T-helper 2 cell treated with Interferon-gamma antibody and Interleukin-4, amounts not matched to agents 100 ng/mL and 5 ng/mL, for 36 hours (primary cell): ENCODE results near the gene LPGAT1. TPM values are rescaled to one million over a fixed set of nuclear protein-coding genes. Genes with fewer than 3 reads are reported as not detected.
"Not testable (repeated sequence)": the region's sequence is repeated elsewhere in the genome, so short reads cannot be mapped to it uniquely, and the experiment has no call there.

ENCODE experiments used
- intact Hi-C: fragments of 100-400 bp; cut with micrococcal nuclease; formaldehyde crosslinking; loops from one replicate; pipeline ENCODE4 v1.15.1; 2023
- total RNA-seq: library from RNA; stranded (reverse); gene quantifications from 2 replicates; pipeline ENCODE4 v1.2.3, GENCODE V29; 2022

Gene LPGAT1
- total RNA-seq, 1 donor from 2014 or later, result 83.6 TPM

DNA sequence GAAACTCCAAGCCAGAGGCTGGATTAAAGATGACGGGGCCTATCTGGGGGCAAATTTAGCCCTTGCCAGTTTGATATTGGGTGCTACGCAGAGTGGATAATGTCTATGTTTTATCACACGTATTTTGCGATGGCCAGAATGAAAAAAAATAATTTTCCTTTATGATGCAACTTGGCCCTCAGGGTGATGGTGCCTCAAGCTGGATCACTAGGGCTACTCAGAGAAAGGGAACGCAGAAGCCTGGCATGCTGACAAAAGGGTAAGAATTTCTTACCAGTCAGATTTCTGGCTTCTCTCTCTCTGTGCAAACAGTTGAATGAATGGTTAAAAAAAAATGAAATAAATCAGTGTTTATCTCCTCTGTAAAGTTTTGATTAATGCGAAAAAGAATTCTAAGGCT lies 122.6 kb downstream of the LPGAT1 start:
- intact Hi-C loops, result no loop called here

DNA sequence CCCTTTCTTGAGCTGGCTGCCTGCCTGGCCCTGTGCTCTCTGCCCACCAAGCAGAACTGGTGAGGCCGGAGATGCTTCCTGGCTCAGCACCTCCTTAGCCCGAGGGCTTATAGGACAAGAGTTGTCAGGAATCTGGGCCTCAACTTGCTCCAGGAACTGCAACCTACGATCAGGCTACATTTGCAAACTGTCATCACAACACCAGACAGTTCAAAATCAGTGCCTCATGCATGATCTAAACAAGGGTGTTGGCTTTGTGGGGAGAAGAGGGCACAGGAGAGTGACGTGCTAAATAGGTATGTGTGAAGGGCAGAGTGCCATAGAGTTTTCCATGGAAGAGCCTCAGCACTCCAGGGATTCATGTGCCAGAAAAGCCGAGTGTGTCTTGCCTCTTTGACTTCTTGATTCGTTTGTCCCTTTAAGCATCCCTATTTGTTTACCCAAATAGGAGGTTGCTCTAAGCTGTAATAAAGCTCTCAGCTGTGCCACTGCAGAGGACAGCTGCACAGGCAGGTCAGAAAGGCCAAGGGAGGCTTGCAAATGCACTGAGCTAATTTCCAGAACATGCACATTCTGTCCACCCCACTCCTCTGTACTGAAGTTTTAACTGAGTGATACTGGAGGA lies 125.0 kb downstream of the LPGAT1 start:
- intact Hi-C loops, result no loop called here

DNA sequence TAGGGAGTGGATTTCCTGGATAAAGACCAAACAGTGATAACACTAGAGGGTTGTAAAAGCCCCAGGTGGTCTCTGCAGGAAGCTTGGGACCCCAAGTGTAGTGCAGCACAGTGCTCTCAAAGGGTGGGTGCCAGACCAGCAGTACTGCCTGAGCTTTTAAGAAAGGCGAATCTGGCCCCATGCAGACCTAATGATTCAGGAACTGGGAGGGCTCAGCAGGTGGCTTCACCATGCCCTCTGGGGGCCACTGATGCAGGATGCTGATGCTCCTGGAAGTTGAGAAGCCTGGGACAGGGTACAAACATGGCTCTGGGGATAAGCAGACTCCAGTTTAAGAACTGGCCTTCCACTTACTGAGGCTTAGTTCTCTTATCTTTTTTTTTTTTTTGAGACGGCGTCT lies 126.0 kb downstream of the LPGAT1 start:
- intact Hi-C loops, result no loop called here

DNA sequence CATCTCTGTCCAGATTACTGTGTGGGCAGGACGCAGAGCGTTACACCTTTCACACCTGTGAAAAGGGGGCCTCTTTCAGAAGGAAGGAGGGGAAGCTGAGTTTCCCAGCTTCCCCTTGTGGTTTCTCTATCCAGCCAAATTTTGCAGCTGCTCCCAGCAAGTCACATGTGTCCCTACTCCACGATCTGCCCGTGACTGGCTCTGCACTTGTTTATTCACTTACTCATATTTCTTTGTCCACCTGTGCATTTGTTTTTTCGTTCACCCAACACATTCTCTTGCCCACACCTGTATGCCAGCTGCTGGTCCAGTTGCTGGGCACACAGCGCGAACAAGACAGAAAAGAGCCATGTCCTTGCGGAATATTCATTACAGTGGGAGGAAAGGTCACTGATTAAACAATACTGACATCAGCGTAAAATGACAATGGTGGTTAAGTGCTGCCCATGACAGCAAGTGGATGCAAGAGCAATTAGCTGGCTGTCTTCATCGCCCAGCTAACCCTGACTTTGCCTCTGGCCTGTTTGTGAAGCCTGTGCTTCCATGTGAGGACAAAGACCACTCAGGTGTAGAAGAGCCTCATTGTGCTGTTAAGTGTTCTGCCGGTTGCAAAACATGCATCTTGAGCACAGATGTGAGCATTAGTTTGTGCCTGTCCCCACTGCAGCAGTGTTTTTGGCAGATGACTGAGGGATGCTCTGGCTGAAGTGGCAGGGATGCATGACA lies 126.6 kb downstream of the LPGAT1 start:
- intact Hi-C loops, result no loop called here

DNA sequence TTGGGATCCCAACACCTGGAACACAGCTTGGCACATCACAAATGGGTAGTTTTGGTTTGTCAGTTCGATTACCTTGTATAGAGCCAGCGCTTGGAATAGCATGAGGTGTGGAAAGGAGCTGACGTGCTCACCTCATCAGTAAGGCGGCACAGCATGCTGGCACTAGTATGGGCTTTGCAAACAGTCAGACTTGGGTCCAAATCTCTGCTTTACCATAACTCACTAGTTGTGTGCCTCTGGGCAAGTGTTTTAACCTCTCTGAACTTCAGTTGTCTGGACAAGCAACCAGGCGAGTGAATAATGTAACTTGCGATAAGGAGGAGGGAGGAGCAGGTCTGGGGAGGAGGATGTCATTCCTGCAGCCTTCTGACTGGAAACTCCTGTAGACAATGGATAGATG lies 128.8 kb downstream of the LPGAT1 start:
- intact Hi-C loops, result no loop called here

DNA sequence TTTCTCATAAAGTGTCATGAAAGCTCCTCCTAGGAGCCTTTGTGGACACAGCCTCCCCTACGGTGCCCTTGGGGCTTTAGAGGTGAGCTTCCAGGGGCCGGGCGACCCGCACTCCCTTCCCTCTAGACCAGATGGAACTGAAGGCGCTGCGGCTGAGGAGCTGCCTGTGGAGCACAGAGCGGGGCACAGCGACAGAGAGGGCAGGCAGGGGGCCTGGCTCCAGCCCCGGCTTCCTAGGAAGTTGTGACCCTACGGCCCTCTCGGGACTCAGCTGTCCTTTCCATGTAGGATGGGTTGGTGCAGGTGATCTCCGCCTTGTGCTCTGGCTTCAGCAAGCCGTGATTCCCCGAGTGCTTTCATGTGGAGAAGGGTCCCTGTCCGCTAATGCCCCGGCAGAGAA lies 131.5 kb downstream of the LPGAT1 start:
- intact Hi-C loops, result loop anchor here (5.0 kb wide), 2 partner anchors 313 to 758 kb away; no protein-coding TSS in a partner anchor

DNA sequence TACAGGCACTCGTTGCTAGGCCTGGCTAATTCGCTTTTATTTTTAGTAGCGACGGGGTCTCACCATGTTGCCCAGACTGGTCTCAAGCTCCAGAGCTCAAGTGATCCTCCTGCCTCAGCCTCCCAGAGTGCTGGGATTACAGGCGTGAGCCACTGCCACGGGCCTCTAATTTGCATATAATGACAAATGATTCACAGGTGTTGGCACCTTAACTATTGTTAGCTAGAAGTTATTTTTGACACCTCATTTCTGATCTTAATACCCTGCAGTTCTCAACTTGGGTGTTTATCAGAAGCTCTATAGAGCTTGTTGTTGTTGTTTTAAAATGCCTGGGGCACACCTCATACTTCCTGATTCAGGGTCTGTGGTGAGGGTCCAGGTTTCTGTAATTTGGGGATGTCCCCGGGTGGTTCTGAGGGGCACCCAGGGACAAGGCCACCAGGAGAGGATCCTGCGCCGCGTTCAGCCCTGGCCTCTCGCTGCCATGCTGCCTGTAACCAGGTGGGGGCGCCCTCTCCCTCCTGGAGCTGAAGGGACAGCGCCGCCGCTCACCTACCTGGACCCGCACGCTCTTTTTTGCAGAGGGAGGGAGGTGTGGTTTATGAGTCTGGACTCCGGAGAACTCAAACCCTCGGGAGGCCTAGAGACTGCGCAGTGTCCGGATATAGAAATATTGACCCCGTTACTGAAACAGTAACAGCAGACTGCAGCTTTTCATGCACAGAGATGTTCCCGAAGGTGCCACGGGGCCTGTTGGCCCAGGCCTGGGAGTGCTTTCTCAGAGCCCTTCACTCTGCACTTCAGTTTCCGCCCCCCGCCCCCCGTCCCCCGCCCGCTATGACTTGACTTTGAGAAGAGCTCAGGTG lies 132.2 kb downstream of the LPGAT1 start:
- intact Hi-C loops, result loop anchor here (1.0 to 5.0 kb wide), 4 partner anchors 132 to 759 kb away; partner anchors contain the start of genes DTL, INTS7 and LPGAT1

DNA sequence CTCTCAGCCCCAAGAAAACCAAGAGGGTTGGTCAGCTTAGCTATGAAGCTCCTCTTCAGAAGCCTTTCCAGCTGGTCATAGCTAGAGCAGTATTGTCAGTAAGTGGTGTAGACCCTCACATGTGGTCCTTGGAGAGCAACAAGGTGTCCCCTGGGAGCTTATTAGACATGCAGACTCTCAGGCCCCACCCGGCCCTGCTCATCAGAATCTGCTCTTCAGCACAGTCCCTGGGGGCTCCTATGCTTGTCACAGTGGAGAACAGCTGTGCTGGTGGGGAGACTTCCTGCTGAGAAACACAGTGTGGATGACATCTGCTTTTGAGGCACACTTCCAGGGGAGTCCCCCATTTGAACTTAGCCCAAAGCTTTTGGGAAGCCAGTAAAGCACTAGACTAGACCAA lies 133.2 kb downstream of the LPGAT1 start:
- intact Hi-C loops, result loop anchor here (5.0 kb wide), 2 partner anchors 315 to 760 kb away; no protein-coding TSS in a partner anchor

DNA sequence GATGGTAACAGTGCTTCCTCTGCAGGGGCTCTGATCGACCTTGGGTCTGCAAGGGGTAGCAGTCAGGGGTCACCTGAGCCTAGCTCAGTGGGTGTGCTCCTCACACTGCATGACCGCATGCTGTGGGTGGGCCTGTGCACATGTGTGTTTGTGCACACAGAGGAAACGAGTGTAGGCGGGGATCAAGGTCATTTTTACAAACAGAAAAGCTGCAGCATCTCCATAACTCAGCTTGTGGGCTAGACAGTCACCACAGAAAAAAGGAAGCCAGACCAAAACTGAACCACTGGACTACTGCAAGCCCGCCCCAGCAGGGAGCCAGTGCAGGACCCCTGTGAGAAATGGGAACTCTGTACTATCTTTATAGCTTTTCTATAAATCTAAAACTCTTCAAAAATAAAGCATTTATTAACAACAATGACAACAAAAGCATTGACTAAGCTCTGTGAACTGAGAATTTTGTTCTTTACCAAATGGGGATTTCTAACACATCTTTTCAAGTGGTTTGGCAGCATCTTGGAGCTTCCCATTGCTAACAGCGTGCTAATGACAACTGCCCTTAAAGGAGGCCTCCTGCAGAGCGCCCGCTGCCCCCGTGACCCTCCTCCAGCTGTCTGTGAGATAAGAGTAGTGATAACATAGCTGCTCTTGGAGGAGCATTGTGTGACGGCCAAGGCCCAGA lies 135.3 kb downstream of the LPGAT1 start:
- intact Hi-C loops, result loop anchor here (5.0 kb wide), 2 partner anchors 317 to 762 kb away; no protein-coding TSS in a partner anchor

DNA sequence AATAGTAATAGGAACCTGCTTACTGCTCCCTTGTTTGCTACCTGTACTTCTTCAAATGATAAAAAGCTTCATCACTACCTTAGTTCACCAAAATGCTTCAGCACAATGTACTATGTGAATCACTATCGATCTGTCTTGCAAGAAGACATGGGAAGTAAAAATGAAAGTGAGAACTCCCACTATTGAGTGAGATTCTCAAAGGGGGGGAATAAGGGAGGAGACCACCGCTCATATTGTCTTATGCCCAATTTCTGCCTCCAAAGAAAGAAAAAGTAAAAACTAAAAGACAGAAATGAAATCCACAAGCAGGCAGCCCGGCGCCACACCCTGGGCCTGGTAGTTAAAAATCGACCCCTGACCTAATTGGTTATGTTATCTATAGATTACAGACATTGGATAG lies 136.7 kb downstream of the LPGAT1 start:
- intact Hi-C loops, result not testable (repeated sequence)

Other genes with a start within 250 kb of the LPGAT1 start
- 29.6 and 30.2 TPM in 2 replicates for gene NEK2, start 155.1 kb downstream of the LPGAT1 start, total RNA-seq
- 41.3 and 41.7 TPM in 2 replicates for gene INTS7, start 204.8 kb upstream of the LPGAT1 start, total RNA-seq
- gene DTL, start 205.0 kb upstream of the LPGAT1 start, total RNA-seq, result 73.7 and 75.9 TPM in 2 replicates